ENCODE data around the gene LITAF. TPM values are rescaled to one million over a fixed set of nuclear protein-coding genes. Genes with fewer than 3 reads are reported as not detected.
"Not testable (repeated sequence)": the region's sequence is repeated elsewhere in the genome, so short reads cannot be mapped to it uniquely, and the experiment has no call there.

The LITAF gene
- total and polyA plus RNA-seq, 4 donors = 5.2 to 65.2 (median 36.0) TPM

GRCh38 chr16:11577290-11577660 is 9.4 kb downstream of the LITAF start:
- 91% methylated on average over 8 of the region's 8 CpGs for WGBS
- not testable (repeated sequence) for H3K27me3 ChIP-seq (ENCODE audit: control insufficient read depth in 4 of 4, insufficient read depth in 4 of 4, low read length in 3 of 4); H3K4me3 ChIP-seq (ENCODE audit: low read depth in 1 of 3, low read length in 3 of 3); H3K4me1 ChIP-seq (ENCODE audit: control insufficient read depth in 4 of 4, insufficient read depth in 4 of 4, low read length in 3 of 4); H3K9ac ChIP-seq (ENCODE audit: low read depth in 1 of 2, low read length in 2 of 2); H3K9me3 ChIP-seq (ENCODE audit: control insufficient read depth in 4 of 4, low read length in 3 of 4); H3K27ac ChIP-seq (ENCODE audit: low read depth in 1 of 2, low read length in 2 of 2); H3K36me3 ChIP-seq (ENCODE audit: control insufficient read depth in 4 of 4, insufficient read depth in 3 of 4, low read depth in 1 of 4, low read length in 3 of 4); DNase-seq (ENCODE audit: low spot score)

GRCh38 chr16:11576427-11577289 is 10.1 kb downstream of the LITAF start:
- TF ChIP-seq, protein P1, sequence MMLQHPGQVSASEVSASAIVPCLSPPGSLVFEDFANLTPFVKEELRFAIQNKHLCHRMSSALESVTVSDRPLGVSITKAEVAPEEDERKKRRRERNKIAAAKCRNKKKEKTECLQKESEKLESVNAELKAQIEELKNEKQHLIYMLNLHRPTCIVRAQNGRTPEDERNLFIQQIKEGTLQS (IDR thresholded peaks at IDR 0.05) = no peak
- TF ChIP-seq YY1 (IDR thresholded peaks at IDR 0.05) (no peak), RXRA (IDR thresholded peaks at IDR 0.05) (no peak), FOXA2 (IDR thresholded peaks at IDR 0.05) (no peak), RAD21 (IDR thresholded peaks at IDR 0.05) (no peak), JUND (IDR thresholded peaks at IDR 0.05) (no peak), EGR1 (IDR thresholded peaks at IDR 0.05; ENCODE audit: low read depth in 2 of 2) (no peak), FOXA1 (IDR thresholded peaks at IDR 0.05) (no peak), NR2F2 (IDR thresholded peaks at IDR 0.05) (no peak), GABPA (IDR thresholded peaks at IDR 0.05 in 1 of 2, conservative IDR thresholded peaks at IDR 0.05 in 1 of 2) (no peak), SP1 (IDR thresholded peaks at IDR 0.05) (no peak), TAF1 (conservative IDR thresholded peaks at IDR 0.05) (no peak)
- TF ChIP-seq, protein P2, sequence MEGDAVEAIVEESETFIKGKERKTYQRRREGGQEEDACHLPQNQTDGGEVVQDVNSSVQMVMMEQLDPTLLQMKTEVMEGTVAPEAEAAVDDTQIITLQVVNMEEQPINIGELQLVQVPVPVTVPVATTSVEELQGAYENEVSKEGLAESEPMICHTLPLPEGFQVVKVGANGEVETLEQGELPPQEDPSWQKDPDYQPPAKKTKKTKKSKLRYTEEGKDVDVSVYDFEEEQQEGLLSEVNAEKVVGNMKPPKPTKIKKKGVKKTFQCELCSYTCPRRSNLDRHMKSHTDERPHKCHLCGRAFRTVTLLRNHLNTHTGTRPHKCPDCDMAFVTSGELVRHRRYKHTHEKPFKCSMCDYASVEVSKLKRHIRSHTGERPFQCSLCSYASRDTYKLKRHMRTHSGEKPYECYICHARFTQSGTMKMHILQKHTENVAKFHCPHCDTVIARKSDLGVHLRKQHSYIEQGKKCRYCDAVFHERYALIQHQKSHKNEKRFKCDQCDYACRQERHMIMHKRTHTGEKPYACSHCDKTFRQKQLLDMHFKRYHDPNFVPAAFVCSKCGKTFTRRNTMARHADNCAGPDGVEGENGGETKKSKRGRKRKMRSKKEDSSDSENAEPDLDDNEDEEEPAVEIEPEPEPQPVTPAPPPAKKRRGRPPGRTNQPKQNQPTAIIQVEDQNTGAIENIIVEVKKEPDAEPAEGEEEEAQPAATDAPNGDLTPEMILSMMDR (IDR thresholded peaks at IDR 0.05; ENCODE audit: low read depth, low read length, missing input control) = no peak
- TF ChIP-seq, protein P3, sequence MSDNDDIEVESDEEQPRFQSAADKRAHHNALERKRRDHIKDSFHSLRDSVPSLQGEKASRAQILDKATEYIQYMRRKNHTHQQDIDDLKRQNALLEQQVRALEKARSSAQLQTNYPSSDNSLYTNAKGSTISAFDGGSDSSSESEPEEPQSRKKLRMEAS (IDR thresholded peaks at IDR 0.05) = no peak
- TF ChIP-seq, protein P4, sequence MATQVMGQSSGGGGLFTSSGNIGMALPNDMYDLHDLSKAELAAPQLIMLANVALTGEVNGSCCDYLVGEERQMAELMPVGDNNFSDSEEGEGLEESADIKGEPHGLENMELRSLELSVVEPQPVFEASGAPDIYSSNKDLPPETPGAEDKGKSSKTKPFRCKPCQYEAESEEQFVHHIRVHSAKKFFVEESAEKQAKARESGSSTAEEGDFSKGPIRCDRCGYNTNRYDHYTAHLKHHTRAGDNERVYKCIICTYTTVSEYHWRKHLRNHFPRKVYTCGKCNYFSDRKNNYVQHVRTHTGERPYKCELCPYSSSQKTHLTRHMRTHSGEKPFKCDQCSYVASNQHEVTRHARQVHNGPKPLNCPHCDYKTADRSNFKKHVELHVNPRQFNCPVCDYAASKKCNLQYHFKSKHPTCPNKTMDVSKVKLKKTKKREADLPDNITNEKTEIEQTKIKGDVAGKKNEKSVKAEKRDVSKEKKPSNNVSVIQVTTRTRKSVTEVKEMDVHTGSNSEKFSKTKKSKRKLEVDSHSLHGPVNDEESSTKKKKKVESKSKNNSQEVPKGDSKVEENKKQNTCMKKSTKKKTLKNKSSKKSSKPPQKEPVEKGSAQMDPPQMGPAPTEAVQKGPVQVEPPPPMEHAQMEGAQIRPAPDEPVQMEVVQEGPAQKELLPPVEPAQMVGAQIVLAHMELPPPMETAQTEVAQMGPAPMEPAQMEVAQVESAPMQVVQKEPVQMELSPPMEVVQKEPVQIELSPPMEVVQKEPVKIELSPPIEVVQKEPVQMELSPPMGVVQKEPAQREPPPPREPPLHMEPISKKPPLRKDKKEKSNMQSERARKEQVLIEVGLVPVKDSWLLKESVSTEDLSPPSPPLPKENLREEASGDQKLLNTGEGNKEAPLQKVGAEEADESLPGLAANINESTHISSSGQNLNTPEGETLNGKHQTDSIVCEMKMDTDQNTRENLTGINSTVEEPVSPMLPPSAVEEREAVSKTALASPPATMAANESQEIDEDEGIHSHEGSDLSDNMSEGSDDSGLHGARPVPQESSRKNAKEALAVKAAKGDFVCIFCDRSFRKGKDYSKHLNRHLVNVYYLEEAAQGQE (IDR thresholded peaks at IDR 0.05) = no peak
- TF ChIP-seq, protein P5, sequence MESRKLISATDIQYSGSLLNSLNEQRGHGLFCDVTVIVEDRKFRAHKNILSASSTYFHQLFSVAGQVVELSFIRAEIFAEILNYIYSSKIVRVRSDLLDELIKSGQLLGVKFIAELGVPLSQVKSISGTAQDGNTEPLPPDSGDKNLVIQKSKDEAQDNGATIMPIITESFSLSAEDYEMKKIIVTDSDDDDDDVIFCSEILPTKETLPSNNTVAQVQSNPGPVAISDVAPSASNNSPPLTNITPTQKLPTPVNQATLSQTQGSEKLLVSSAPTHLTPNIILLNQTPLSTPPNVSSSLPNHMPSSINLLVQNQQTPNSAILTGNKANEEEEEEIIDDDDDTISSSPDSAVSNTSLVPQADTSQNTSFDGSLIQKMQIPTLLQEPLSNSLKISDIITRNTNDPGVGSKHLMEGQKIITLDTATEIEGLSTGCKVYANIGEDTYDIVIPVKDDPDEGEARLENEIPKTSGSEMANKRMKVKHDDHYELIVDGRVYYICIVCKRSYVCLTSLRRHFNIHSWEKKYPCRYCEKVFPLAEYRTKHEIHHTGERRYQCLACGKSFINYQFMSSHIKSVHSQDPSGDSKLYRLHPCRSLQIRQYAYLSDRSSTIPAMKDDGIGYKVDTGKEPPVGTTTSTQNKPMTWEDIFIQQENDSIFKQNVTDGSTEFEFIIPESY (IDR thresholded peaks at IDR 0.05) = no peak
- Histone ChIP-seq H3K9ac (ENCODE audit: low read depth in 1 of 2, low read length in 2 of 2) (no peak overlapping the region), H3K36me3 (ENCODE audit: control insufficient read depth in 4 of 4, insufficient read depth in 3 of 4, low read depth in 1 of 4, low read length in 3 of 4) (no peaks in the 10 kb centered on the region), H3K9me3 (ENCODE audit: control insufficient read depth in 4 of 4, low read length in 3 of 4) (no peaks in the 10 kb centered on the region), H3K27me3 (ENCODE audit: control insufficient read depth in 4 of 4, insufficient read depth in 4 of 4, low read length in 3 of 4) (no peaks in the 10 kb centered on the region), H3K4me1 (ENCODE audit: control insufficient read depth in 4 of 4, insufficient read depth in 4 of 4, low read length in 3 of 4) (peaks cover 5 to 8% (median 6%) of the 10 kb centered on the region in 4 donors), H3K27ac (ENCODE audit: low read depth in 1 of 2, low read length in 2 of 2) (no peak overlapping the region), H3K4me3 (ENCODE audit: low read depth in 1 of 3, low read length in 3 of 3) (no peak overlapping the region)
- DNase-seq (ENCODE audit: low spot score) = no peak
- 80% methylated on average over 9 of the region's 9 CpGs for WGBS
